ENCODE data around the gene KCNK10. TPM values are rescaled to one million over a fixed set of nuclear protein-coding genes. Genes with fewer than 3 reads are reported as not detected.

KCNK10 gene
- total and polyA plus RNA-seq, 7 donors: under 0.01 TPM; not detected in 6

- intact Hi-C loops (cut with DNase I): no loop called here
- WGBS, 3 donors: 42 to 46% (median 42%) methylated on average over 5 of the region's 5 CpGs
- H3K27ac ChIP-seq: no peak overlapping the region
- H3K9me3 ChIP-seq: no peaks in the 10 kb centered on the region
- no peaks in the 10 kb centered on the region for H3K4me1 ChIP-seq
- H3K27me3 ChIP-seq (ENCODE audit: insufficient read depth in 3 of 3, low read length in 2 of 3): no peaks in the 10 kb centered on the region
- no peak for TF ChIP-seq CTCF (IDR thresholded peaks at IDR 0.05)
- no peak for DNase-seq
- no peaks in the 10 kb centered on the region for H3K36me3 ChIP-seq (ENCODE audit: insufficient read depth in 1 of 2, low read depth in 1 of 2)
- H3K4me3 ChIP-seq: no peak overlapping the region
- no peak for ATAC-seq
Observed at GRCh38 chr14:88233915-88234314, 89.2 kb downstream of the KCNK10 start.

DNA sequence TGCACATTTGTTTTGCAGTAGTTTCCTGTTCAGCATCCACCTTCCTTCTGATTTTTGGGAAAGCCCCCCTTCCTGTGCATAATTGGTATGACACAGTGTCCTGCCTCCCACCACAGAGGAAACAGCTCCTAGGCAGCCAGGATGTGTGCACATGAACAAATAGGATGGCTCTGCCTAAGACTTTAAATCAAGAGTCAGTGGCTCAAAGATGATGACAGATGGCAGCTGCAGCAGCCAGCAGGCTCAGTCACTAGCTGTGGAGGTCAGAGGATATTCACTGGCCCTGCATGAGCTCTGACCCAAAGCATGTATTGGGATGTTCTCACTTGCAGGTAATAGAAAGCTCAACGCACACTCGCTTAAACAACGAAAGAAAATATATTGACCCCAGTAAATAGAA lies 90.3 kb downstream of the KCNK10 start:
- WGBS, 3 donors: 50 to 73% (median 60%) methylated on average over 3 of the region's 3 CpGs
- Histone ChIP-seq H3K36me3 (ENCODE audit: insufficient read depth in 1 of 2, low read depth in 1 of 2) (no peaks in the 10 kb centered on the region), H3K4me3 (no peak overlapping the region), H3K9me3 (no peaks in the 10 kb centered on the region), H3K4me1 (no peaks in the 10 kb centered on the region), H3K27me3 (ENCODE audit: insufficient read depth in 3 of 3, low read length in 2 of 3) (no peaks in the 10 kb centered on the region), H3K27ac (no peak overlapping the region)
- intact Hi-C loops (cut with DNase I): no loop called here
- ATAC-seq: no peak
- DNase-seq: no peak
- no peak for TF ChIP-seq CTCF (IDR thresholded peaks at IDR 0.05)

DNA sequence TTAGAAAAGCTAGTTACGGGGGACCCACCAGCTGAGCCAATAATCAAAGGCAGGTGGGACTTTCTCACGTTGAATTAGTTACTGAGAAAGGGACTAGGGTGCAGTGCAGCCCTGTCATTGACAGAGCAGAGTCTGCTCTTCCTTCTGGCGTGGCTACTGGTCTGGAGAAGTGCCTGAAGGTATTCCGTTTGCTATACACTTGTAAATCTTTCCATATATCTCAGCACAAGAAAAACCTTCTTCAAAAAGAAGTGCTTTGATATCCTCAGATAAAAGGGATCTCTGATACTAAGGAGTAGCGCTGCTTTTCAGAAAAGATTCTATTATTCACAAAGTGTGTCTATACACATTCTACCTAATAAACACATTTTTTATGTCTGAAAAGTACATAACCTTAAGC lies 91.5 kb downstream of the KCNK10 start:
- no peaks in the 10 kb centered on the region for H3K36me3 ChIP-seq (ENCODE audit: insufficient read depth in 1 of 2, low read depth in 1 of 2)
- no peaks in the 10 kb centered on the region for H3K4me1 ChIP-seq
- 51 to 56% (median 53%) methylated on average over 5 of the region's 5 CpGs for WGBS, 3 donors
- intact Hi-C loops (cut with DNase I): no loop called here
- no peak overlapping the region for H3K4me3 ChIP-seq
- no peak for TF ChIP-seq CTCF (IDR thresholded peaks at IDR 0.05)
- H3K27ac ChIP-seq: no peak overlapping the region
- DNase-seq: no peak
- H3K9me3 ChIP-seq: no peaks in the 10 kb centered on the region
- no peaks in the 10 kb centered on the region for H3K27me3 ChIP-seq (ENCODE audit: insufficient read depth in 3 of 3, low read length in 2 of 3)
- no peak for ATAC-seq

GRCh38 chr14:88229428-88229827 lies 93.6 kb downstream of the KCNK10 start:
- no peaks in the 10 kb centered on the region for H3K4me1 ChIP-seq
- intact Hi-C loops (cut with DNase I): no loop called here
- H3K9me3 ChIP-seq: no peaks in the 10 kb centered on the region
- no peaks in the 10 kb centered on the region for H3K36me3 ChIP-seq (ENCODE audit: insufficient read depth in 1 of 2, low read depth in 1 of 2)
- 75 to 91% (median 83%) methylated on average over 1 of the region's 1 CpG for WGBS, 3 donors
- ATAC-seq (no peak), DNase-seq (no peak)
- no peak for TF ChIP-seq CTCF (IDR thresholded peaks at IDR 0.05)
- H3K4me3 ChIP-seq: no peak overlapping the region
- no peaks in the 10 kb centered on the region for H3K27me3 ChIP-seq (ENCODE audit: insufficient read depth in 3 of 3, low read length in 2 of 3)
- H3K27ac ChIP-seq: no peak overlapping the region

DNA sequence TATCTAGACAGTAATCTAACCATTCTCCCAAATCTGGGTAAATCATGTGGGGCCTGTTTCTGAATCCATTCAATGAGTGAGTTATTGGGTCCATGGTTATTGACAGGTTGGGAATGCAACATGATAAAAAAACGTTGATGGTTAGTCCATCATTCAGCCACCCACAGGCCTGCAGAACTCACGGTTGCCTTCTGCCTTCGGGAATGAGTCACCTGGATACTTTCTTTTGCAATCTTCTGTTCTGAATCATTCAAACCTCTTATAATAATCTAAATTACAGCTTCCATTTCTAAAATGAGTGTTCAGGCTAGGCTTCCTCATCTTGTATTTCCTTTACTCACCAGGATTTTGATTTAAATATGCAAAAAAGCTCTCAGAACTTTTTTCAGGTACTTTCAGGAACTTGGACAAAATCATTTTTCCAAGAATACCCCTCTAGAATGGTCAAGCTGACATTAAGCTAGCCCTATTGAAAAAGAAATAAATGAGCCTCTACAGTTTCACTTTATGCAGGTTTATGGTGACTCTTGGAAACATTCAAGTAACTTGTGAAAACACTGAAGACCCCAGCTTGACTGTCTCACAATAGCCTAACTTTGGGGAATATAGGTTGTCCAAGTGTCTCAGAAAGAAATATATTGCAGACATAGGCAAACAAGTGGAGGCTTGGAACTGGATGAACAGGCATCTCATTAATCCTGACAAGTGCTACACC lies 94.4 kb downstream of the KCNK10 start:
- H3K4me3 ChIP-seq: no peak overlapping the region
- ATAC-seq (no peak), DNase-seq (no peak)
- intact Hi-C loops (cut with DNase I): no loop called here
- TF ChIP-seq CTCF (IDR thresholded peaks at IDR 0.05): no peak
- H3K27me3 ChIP-seq (ENCODE audit: insufficient read depth in 3 of 3, low read length in 2 of 3): no peaks in the 10 kb centered on the region
- no peaks in the 10 kb centered on the region for H3K4me1 ChIP-seq
- no peaks in the 10 kb centered on the region for H3K9me3 ChIP-seq
- H3K27ac ChIP-seq: no peak overlapping the region
- WGBS, 3 donors: 71 to 77% (median 75%) methylated on average over 3 of the region's 3 CpGs
- no peaks in the 10 kb centered on the region for H3K36me3 ChIP-seq (ENCODE audit: insufficient read depth in 1 of 2, low read depth in 1 of 2)
